ENCODE results near the gene OPRPN. TPM values are rescaled to one million over a fixed set of nuclear protein-coding genes. Genes with fewer than 3 reads are reported as not detected.

OPRPN gene
- total and polyA plus RNA-seq, 2 donors (not counting 1 experiment from before 2014, with no cell fraction given) = not detected

DNA sequence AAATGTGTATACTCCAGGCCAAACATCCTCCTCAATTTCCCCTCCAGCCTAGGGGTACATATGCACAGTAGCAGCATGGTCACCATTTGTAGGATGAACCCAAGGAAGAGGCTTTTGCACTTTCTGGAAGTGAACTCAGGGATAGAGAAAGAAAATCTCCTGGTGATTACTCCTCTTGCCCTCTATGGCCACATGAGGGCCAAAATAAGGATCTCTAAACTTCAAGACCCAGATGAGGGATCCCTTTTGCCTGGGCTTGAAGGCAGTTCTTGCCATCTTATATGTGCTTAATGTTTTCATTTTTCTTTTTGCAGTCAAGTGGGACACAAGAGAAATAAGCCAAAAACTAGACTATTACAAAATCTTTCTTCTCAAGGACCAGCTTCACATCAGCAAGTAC is 44.7 kb downstream of the OPRPN start:
- H3K27ac ChIP-seq (ENCODE audit: insufficient read depth, low read length) = no peak overlapping the region
- H3K27me3 ChIP-seq (ENCODE audit: control insufficient read depth, insufficient read depth, low read length) = no peaks in the 10 kb centered on the region
- H4K20me1 ChIP-seq (ENCODE audit: control insufficient read depth, extremely low read depth, insufficient read depth, low read length) = no peaks in the 10 kb centered on the region
- DNase-seq (ENCODE audit: low read depth in 2 of 2) = no peak
- no peaks in the 10 kb centered on the region for H3K4me1 ChIP-seq (ENCODE audit: control insufficient read depth, extremely low read depth, insufficient read depth, low read length)
- H2AFZ ChIP-seq (ENCODE audit: low read length) = no peak overlapping the region
- no peaks in the 10 kb centered on the region for H3K79me2 ChIP-seq (ENCODE audit: control insufficient read depth, insufficient read depth, low read length)
- no peak overlapping the region for H3K4me2 ChIP-seq (ENCODE audit: extremely low read depth, insufficient read depth, low read length)
- no peaks in the 10 kb centered on the region for H3K36me3 ChIP-seq (ENCODE audit: control insufficient read depth, insufficient read depth, low read length)
- TF ChIP-seq EZH2 (IDR thresholded peaks at IDR 0.05; ENCODE audit: low read length, missing control alignments) = no peak
- TF ChIP-seq, protein P1, sequence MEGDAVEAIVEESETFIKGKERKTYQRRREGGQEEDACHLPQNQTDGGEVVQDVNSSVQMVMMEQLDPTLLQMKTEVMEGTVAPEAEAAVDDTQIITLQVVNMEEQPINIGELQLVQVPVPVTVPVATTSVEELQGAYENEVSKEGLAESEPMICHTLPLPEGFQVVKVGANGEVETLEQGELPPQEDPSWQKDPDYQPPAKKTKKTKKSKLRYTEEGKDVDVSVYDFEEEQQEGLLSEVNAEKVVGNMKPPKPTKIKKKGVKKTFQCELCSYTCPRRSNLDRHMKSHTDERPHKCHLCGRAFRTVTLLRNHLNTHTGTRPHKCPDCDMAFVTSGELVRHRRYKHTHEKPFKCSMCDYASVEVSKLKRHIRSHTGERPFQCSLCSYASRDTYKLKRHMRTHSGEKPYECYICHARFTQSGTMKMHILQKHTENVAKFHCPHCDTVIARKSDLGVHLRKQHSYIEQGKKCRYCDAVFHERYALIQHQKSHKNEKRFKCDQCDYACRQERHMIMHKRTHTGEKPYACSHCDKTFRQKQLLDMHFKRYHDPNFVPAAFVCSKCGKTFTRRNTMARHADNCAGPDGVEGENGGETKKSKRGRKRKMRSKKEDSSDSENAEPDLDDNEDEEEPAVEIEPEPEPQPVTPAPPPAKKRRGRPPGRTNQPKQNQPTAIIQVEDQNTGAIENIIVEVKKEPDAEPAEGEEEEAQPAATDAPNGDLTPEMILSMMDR (conservative IDR thresholded peaks at IDR 0.05 in 1 of 2, IDR thresholded peaks at IDR 0.05 in 1 of 2; ENCODE audit: low read depth in 1 of 2, low read length in 2 of 2) = no peak
- H3K9me3 ChIP-seq (ENCODE audit: control insufficient read depth, insufficient read depth, low read depth, low read length) = no peaks in the 10 kb centered on the region
- no peak overlapping the region for H3K4me3 ChIP-seq (replicated peaks in 1 of 4; ENCODE audit: control extremely low read depth in 1 of 4, insufficient read depth in 1 of 4, low read depth in 3 of 4, low read length in 4 of 4)
- H3K9ac ChIP-seq (ENCODE audit: insufficient read depth, low read length) = no peak overlapping the region

DNA sequence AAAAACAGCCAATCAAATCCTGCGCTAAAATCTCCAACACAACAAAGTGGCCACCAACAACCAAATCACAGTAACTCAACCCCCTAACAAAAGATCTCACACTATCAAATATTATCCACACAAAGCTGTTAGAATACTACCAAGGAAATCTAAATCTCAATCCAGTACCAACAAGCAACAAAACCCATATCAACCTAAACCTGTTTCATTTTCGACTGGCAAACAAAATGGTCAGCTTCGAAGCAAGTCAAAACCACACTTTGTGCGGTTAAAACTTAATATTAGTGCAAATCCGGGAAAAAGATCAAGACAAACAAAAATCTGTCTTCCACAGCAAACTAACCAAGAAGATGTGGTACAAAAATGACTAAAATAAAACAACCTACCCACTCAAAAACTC is 45.6 kb downstream of the OPRPN start:
- Histone ChIP-seq H3K4me1 (ENCODE audit: control insufficient read depth, extremely low read depth, insufficient read depth, low read length) (no peaks in the 10 kb centered on the region), H3K27me3 (ENCODE audit: control insufficient read depth, insufficient read depth, low read length) (no peaks in the 10 kb centered on the region), H3K36me3 (ENCODE audit: control insufficient read depth, insufficient read depth, low read length) (no peaks in the 10 kb centered on the region), H3K27ac (ENCODE audit: insufficient read depth, low read length) (no peak overlapping the region), H2AFZ (ENCODE audit: low read length) (no peak overlapping the region), H3K9me3 (ENCODE audit: control insufficient read depth, insufficient read depth, low read depth, low read length) (no peaks in the 10 kb centered on the region), H3K4me2 (ENCODE audit: extremely low read depth, insufficient read depth, low read length) (no peak overlapping the region), H3K79me2 (ENCODE audit: control insufficient read depth, insufficient read depth, low read length) (no peaks in the 10 kb centered on the region), H3K9ac (ENCODE audit: insufficient read depth, low read length) (no peak overlapping the region), H3K4me3 (replicated peaks in 1 of 4; ENCODE audit: control extremely low read depth in 1 of 4, insufficient read depth in 1 of 4, low read depth in 3 of 4, low read length in 4 of 4) (no peak overlapping the region), H4K20me1 (ENCODE audit: control insufficient read depth, extremely low read depth, insufficient read depth, low read length) (no peaks in the 10 kb centered on the region)
- no peak for DNase-seq (ENCODE audit: low read depth in 2 of 2)
- TF ChIP-seq, protein P1 (conservative IDR thresholded peaks at IDR 0.05 in 1 of 2, IDR thresholded peaks at IDR 0.05 in 1 of 2; ENCODE audit: low read depth in 1 of 2, low read length in 2 of 2) = no peak
- TF ChIP-seq EZH2 (IDR thresholded peaks at IDR 0.05; ENCODE audit: low read length, missing control alignments) = no peak

DNA sequence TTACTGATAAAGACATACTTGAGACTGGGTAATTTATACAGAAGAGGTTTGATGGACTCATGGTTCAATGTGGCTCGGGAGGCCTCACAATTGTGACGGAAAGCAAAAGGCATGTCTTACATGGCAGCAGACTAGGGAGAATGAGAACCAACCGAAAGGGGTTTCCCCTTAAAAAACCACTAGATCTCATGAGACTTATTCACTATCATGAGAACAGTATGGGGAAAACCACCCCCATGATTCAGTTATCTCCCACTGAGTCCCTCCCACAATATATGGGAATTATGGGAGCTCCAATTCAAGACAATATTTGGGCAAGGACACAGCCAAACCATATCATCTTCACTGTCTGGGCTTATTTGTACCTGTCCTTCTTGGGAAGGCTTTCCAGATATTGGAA is 51.5 kb downstream of the OPRPN start:
- Histone ChIP-seq H2AFZ (ENCODE audit: low read length) (no peak overlapping the region), H3K36me3 (ENCODE audit: control insufficient read depth, insufficient read depth, low read length) (no peaks in the 10 kb centered on the region), H3K27ac (ENCODE audit: insufficient read depth, low read length) (no peak overlapping the region), H3K9me3 (ENCODE audit: control insufficient read depth, insufficient read depth, low read depth, low read length) (no peaks in the 10 kb centered on the region), H3K9ac (ENCODE audit: insufficient read depth, low read length) (no peak overlapping the region), H3K79me2 (ENCODE audit: control insufficient read depth, insufficient read depth, low read length) (no peaks in the 10 kb centered on the region), H3K4me1 (ENCODE audit: control insufficient read depth, extremely low read depth, insufficient read depth, low read length) (no peaks in the 10 kb centered on the region), H4K20me1 (ENCODE audit: control insufficient read depth, extremely low read depth, insufficient read depth, low read length) (no peaks in the 10 kb centered on the region), H3K4me3 (replicated peaks in 1 of 4; ENCODE audit: control extremely low read depth in 1 of 4, insufficient read depth in 1 of 4, low read depth in 3 of 4, low read length in 4 of 4) (no peak overlapping the region), H3K27me3 (ENCODE audit: control insufficient read depth, insufficient read depth, low read length) (no peaks in the 10 kb centered on the region), H3K4me2 (ENCODE audit: extremely low read depth, insufficient read depth, low read length) (no peak overlapping the region)
- TF ChIP-seq, protein P1 (conservative IDR thresholded peaks at IDR 0.05 in 1 of 2, IDR thresholded peaks at IDR 0.05 in 1 of 2; ENCODE audit: low read depth in 1 of 2, low read length in 2 of 2) = no peak
- TF ChIP-seq EZH2 (IDR thresholded peaks at IDR 0.05; ENCODE audit: low read length, missing control alignments) = no peak
- no peak for DNase-seq (ENCODE audit: low read depth in 2 of 2)
